SH-SY5Y (cell line): ENCODE data around the gene TSPAN18.

ENCODE experiments used
- GATA2 ChIP-seq: IDR thresholded peaks from 2 replicates; pipeline ENCODE4 v1.6.1; 2011; ENCODE audit warnings: mild to moderate bottlenecking, low read depth, low read length
- GATA3 ChIP-seq: IDR thresholded peaks from 2 replicates; pipeline ENCODE4 v1.6.1; 2011; ENCODE audit warnings: low read depth, mild to moderate bottlenecking, low read length, moderate library complexity

The TSPAN18 gene

GRCh38 chr11:44849424-44849823 lies 122.7 kb downstream of the TSPAN18 start:
- TF ChIP-seq GATA3 (no peak), GATA2 (no peak)

- no peak for TF ChIP-seq GATA3
Observed at GRCh38 chr11:44849922-44850321, 123.2 kb downstream of the TSPAN18 start.

- TF ChIP-seq GATA2 (no peak), GATA3 (no peak)
Observed at GRCh38 chr11:44851496-44851895, 124.7 kb downstream of the TSPAN18 start.

- TF ChIP-seq GATA3 = no peak
- no peak for TF ChIP-seq GATA2
Observed at GRCh38 chr11:44852159-44852747, 125.5 kb downstream of the TSPAN18 start.

- TF ChIP-seq GATA2 (no peak), GATA3 (no peak)
Observed at GRCh38 chr11:44852952-44853351, 126.2 kb downstream of the TSPAN18 start.

- no peak for TF ChIP-seq GATA2
- no peak for TF ChIP-seq GATA3
Observed at GRCh38 chr11:44853666-44854065, 126.9 kb downstream of the TSPAN18 start.

- TF ChIP-seq GATA3 (no peak), GATA2 (no peak)
Observed at GRCh38 chr11:44854086-44854485, 127.3 kb downstream of the TSPAN18 start.

- TF ChIP-seq GATA2 = no peak
- no peak for TF ChIP-seq GATA3
Observed at GRCh38 chr11:44854741-44855492, 128.2 kb downstream of the TSPAN18 start.

- no peak for TF ChIP-seq GATA3
- no peak for TF ChIP-seq GATA2
Observed at GRCh38 chr11:44855493-44855849, 128.7 kb downstream of the TSPAN18 start.

- no peak for TF ChIP-seq GATA3
- no peak for TF ChIP-seq GATA2
Observed at GRCh38 chr11:44857490-44858090, 130.8 kb downstream of the TSPAN18 start.

GRCh38 chr11:44858796-44859527 lies 132.2 kb downstream of the TSPAN18 start:
- TF ChIP-seq GATA3 = no peak
- no peak for TF ChIP-seq GATA2

GRCh38 chr11:44859528-44859925 lies 132.8 kb downstream of the TSPAN18 start:
- TF ChIP-seq GATA2 = no peak
- no peak for TF ChIP-seq GATA3

GRCh38 chr11:44860346-44860745 lies 133.6 kb downstream of the TSPAN18 start:
- TF ChIP-seq GATA2 = no peak
- no peak for TF ChIP-seq GATA3

GRCh38 chr11:44861849-44862557 lies 135.2 kb downstream of the TSPAN18 start:
- TF ChIP-seq GATA2 = no peak
- no peak for TF ChIP-seq GATA3

GRCh38 chr11:44862558-44863101 lies 135.9 kb downstream of the TSPAN18 start:
- TF ChIP-seq GATA3 = no peak
- TF ChIP-seq GATA2 = no peak
